Ovary (tissue), 3 donors: ENCODE measurements around the gene TTLL12.

Source experiments
- CTCF ChIP-seq, 3 donors: fragments of 450-650 bp in 2 of 3; fragments of 200-600 bp in 1 of 3; IDR thresholded peaks; one replicate each; pipeline versions ENCODE4 v1.5.1 to v1.8.0; 2016 to 2022; ENCODE audit warnings: antibody characterized with exemption in 3 of 3, mild to moderate bottlenecking in 1 of 3
- EP300 ChIP-seq: sonication (generic); formaldehyde crosslinking; IDR thresholded peaks from one replicate; pipeline ENCODE4 v1.6.1; 2017; ENCODE audit warnings: antibody characterized with exemption
- POLR2A ChIP-seq: fragments of 450-650 bp; IDR thresholded peaks from one replicate; pipeline ENCODE4 v1.6.1; 2017; ENCODE audit warnings: antibody characterized with exemption, mild to moderate bottlenecking, moderate library complexity
- donor health status: DM: no; HTN: no; CAD: no.

GRCh38 chr22:43160497-43161126 lies 26.3 kb downstream of the TTLL12 start:
- no peak for TF ChIP-seq CTCF (IDR thresholded peaks at IDR 0.05)
- TF ChIP-seq EP300 = no peak
- TF ChIP-seq POLR2A = no peak
